ENCODE data around the gene SLC4A7.

SLC4A7 gene

GRCh38 chr3:27354161-27354560 is 130.0 kb downstream of the SLC4A7 start:
- no peak for TF ChIP-seq CTCF (IDR thresholded peaks at IDR 0.05; ENCODE audit: low read depth, low read length, missing control alignments)
- DNase-seq (ENCODE audit: extremely low read depth, low read depth): no peak
- no peak overlapping the region for H3K4me3 ChIP-seq (replicated peaks; ENCODE audit: low read depth, low read length)

- no peak for TF ChIP-seq CTCF (IDR thresholded peaks at IDR 0.05; ENCODE audit: low read depth, low read length, missing control alignments)
- no peak overlapping the region for H3K4me3 ChIP-seq (replicated peaks; ENCODE audit: low read depth, low read length)
- no peak for DNase-seq (ENCODE audit: extremely low read depth, low read depth)
These were observed 131.0 kb downstream of the SLC4A7 start for GRCh38 chr3:27353221-27353620.

- H3K4me3 ChIP-seq (replicated peaks; ENCODE audit: low read depth, low read length): no peak overlapping the region
- TF ChIP-seq CTCF (IDR thresholded peaks at IDR 0.05; ENCODE audit: low read depth, low read length, missing control alignments): no peak
- DNase-seq (ENCODE audit: extremely low read depth, low read depth): no peak
These were observed 132.1 kb downstream of the SLC4A7 start for GRCh38 chr3:27352047-27352446.

GRCh38 chr3:27349832-27350231 is 134.4 kb downstream of the SLC4A7 start:
- no peak for TF ChIP-seq CTCF (IDR thresholded peaks at IDR 0.05; ENCODE audit: low read depth, low read length, missing control alignments)
- no peak for DNase-seq (ENCODE audit: extremely low read depth, low read depth)
- H3K4me3 ChIP-seq (replicated peaks; ENCODE audit: low read depth, low read length): no peak overlapping the region

- TF ChIP-seq CTCF (IDR thresholded peaks at IDR 0.05; ENCODE audit: low read depth, low read length, missing control alignments): no peak
- no peak for DNase-seq (ENCODE audit: extremely low read depth, low read depth)
- H3K4me3 ChIP-seq (replicated peaks; ENCODE audit: low read depth, low read length): no peak overlapping the region
These were observed 138.0 kb downstream of the SLC4A7 start for GRCh38 chr3:27345959-27346865.

- no peak overlapping the region for H3K4me3 ChIP-seq (replicated peaks; ENCODE audit: low read depth, low read length)
- DNase-seq (ENCODE audit: extremely low read depth, low read depth): no peak
- TF ChIP-seq CTCF (IDR thresholded peaks at IDR 0.05; ENCODE audit: low read depth, low read length, missing control alignments): no peak
These were observed 138.7 kb downstream of the SLC4A7 start for GRCh38 chr3:27345493-27345892.

All from HFF-Myc (cell line).